ENCODE results near the gene KIF1B.
A peak's percentile ranks its signal among the peaks of the same experiment; 100 is the strongest.
"Not testable (repeated sequence)": the region's sequence is repeated elsewhere in the genome, so short reads cannot be mapped to it uniquely, and the experiment has no call there.

The KIF1B gene

GRCh38 chr1:10237157-10237539 lies 26.8 kb downstream of the KIF1B start:
- Mint-ChIP-seq H3K4me3 (peak overlapping the region in 1 of 2 donors; percentile 53), H3K4me1 (peaks cover 14 to 22% of the 10 kb centered on the region in 2 donors), H3K27ac (peak overlapping the region; percentile 63), H3K27me3 (no peaks in the 10 kb centered on the region), H3K9me3 (peaks cover 0 to 1% of the 10 kb centered on the region in 2 donors), H3K36me3 (peaks cover 4 to 5% of the 10 kb centered on the region in 2 donors)
- no peak for DNase-seq
- ATAC-seq (replicated peaks): peak; percentile 72 to 77

GRCh38 chr1:10242135-10242534 lies 31.8 kb downstream of the KIF1B start:
- H3K27ac Mint-ChIP-seq: no peak overlapping the region
- peaks cover 12 to 17% of the 10 kb centered on the region in 2 donors for H3K4me1 Mint-ChIP-seq
- no peak for ATAC-seq (replicated peaks)
- H3K9me3 Mint-ChIP-seq: peaks cover 0 to 2% of the 10 kb centered on the region in 2 donors
- H3K27me3 Mint-ChIP-seq: no peaks in the 10 kb centered on the region
- no peak overlapping the region for H3K4me3 Mint-ChIP-seq
- no peak for DNase-seq
- peaks cover 5 to 7% of the 10 kb centered on the region in 2 donors for H3K36me3 Mint-ChIP-seq

- DNase-seq: no peak
- peaks cover 6 to 10% of the 10 kb centered on the region in 2 donors for H3K4me1 Mint-ChIP-seq
- peaks cover 3% of the 10 kb centered on the region in 2 donors for H3K36me3 Mint-ChIP-seq
- ATAC-seq (replicated peaks): no peak
- H3K27me3 Mint-ChIP-seq: no peaks in the 10 kb centered on the region
- no peak overlapping the region for H3K27ac Mint-ChIP-seq
- H3K4me3 Mint-ChIP-seq: no peak overlapping the region
- peaks cover 0 to 2% of the 10 kb centered on the region in 2 donors for H3K9me3 Mint-ChIP-seq
These were observed 32.4 kb downstream of the KIF1B start for GRCh38 chr1:10242811-10243210.

- Mint-ChIP-seq H3K4me3 (no peak overlapping the region), H3K27ac (no peak overlapping the region), H3K9me3 (peaks cover 0 to 2% of the 10 kb centered on the region in 2 donors), H3K27me3 (no peaks in the 10 kb centered on the region), H3K36me3 (peaks cover 4 to 9% of the 10 kb centered on the region in 2 donors), H3K4me1 (peaks cover 4 to 7% of the 10 kb centered on the region in 2 donors)
- ATAC-seq (replicated peaks) (no peak), DNase-seq (no peak)
These were observed 35.3 kb downstream of the KIF1B start for GRCh38 chr1:10245674-10246073.

- DNase-seq: no peak
- ATAC-seq (replicated peaks): no peak
- Mint-ChIP-seq H3K27me3 (no peaks in the 10 kb centered on the region), H3K36me3 (peaks cover 4 to 6% of the 10 kb centered on the region in 2 donors), H3K9me3 (peaks cover 0 to 2% of the 10 kb centered on the region in 2 donors), H3K4me1 (peaks cover 4 to 14% of the 10 kb centered on the region in 2 donors), H3K4me3 (no peak overlapping the region), H3K27ac (no peak overlapping the region)
These were observed 39.6 kb downstream of the KIF1B start for GRCh38 chr1:10249808-10250457.

GRCh38 chr1:10250663-10251062 lies 40.3 kb downstream of the KIF1B start:
- Mint-ChIP-seq H3K4me1 (peaks cover 4 to 14% of the 10 kb centered on the region in 2 donors), H3K27me3 (no peaks in the 10 kb centered on the region), H3K4me3 (no peak overlapping the region), H3K36me3 (peaks cover 4 to 6% of the 10 kb centered on the region in 2 donors), H3K9me3 (peaks cover 0 to 2% of the 10 kb centered on the region in 2 donors), H3K27ac (no peak overlapping the region)
- ATAC-seq (replicated peaks) (no peak), DNase-seq (no peak)

- DNase-seq; H3K9me3 Mint-ChIP-seq; H3K27ac Mint-ChIP-seq; H3K27me3 Mint-ChIP-seq; ATAC-seq (replicated peaks); H3K36me3 Mint-ChIP-seq; H3K4me3 Mint-ChIP-seq: not testable (repeated sequence)
- peaks cover 4 to 14% of the 10 kb centered on the region in 2 donors for H3K4me1 Mint-ChIP-seq
These were observed 41.1 kb downstream of the KIF1B start for GRCh38 chr1:10251325-10252108.

GRCh38 chr1:10252508-10252907 lies 42.1 kb downstream of the KIF1B start:
- no peak for ATAC-seq (replicated peaks)
- no peak overlapping the region for H3K27ac Mint-ChIP-seq

GRCh38 chr1:10253149-10253548 lies 42.8 kb downstream of the KIF1B start:
- H3K4me1 Mint-ChIP-seq: peaks cover 4 to 14% of the 10 kb centered on the region in 2 donors
- no peak overlapping the region for H3K4me3 Mint-ChIP-seq
- H3K27me3 Mint-ChIP-seq: no peaks in the 10 kb centered on the region
- no peaks in the 10 kb centered on the region for H3K9me3 Mint-ChIP-seq
- no peak overlapping the region for H3K27ac Mint-ChIP-seq
- H3K36me3 Mint-ChIP-seq: peaks cover 7 to 10% of the 10 kb centered on the region in 2 donors
- ATAC-seq (replicated peaks) (no peak), DNase-seq (no peak)

More at GRCh38 chr1:10252508-10252907, 42.1 kb downstream of the KIF1B start:
- no peaks in the 10 kb centered on the region for H3K9me3 Mint-ChIP-seq
- no peaks in the 10 kb centered on the region for H3K27me3 Mint-ChIP-seq
- H3K4me1 Mint-ChIP-seq: peaks cover 4 to 14% of the 10 kb centered on the region in 2 donors
- no peak overlapping the region for H3K4me3 Mint-ChIP-seq
- DNase-seq: no peak
- H3K36me3 Mint-ChIP-seq: peaks cover 5 to 9% of the 10 kb centered on the region in 2 donors

GRCh38 chr1:10253755-10254154 lies 43.4 kb downstream of the KIF1B start:
- H3K9me3 Mint-ChIP-seq: no peaks in the 10 kb centered on the region
- peak; percentile 34 to 62 for ATAC-seq (replicated peaks)
- no peaks in the 10 kb centered on the region for H3K27me3 Mint-ChIP-seq
- H3K36me3 Mint-ChIP-seq: peaks cover 3 to 6% of the 10 kb centered on the region in 2 donors
- H3K4me3 Mint-ChIP-seq: no peak overlapping the region
- peak overlapping the region; percentile 20 for H3K27ac Mint-ChIP-seq
- H3K4me1 Mint-ChIP-seq: peaks cover 4 to 14% of the 10 kb centered on the region in 2 donors
- DNase-seq: no peak

- H3K9me3 Mint-ChIP-seq: no peaks in the 10 kb centered on the region
- H3K27ac Mint-ChIP-seq: no peak overlapping the region
- H3K36me3 Mint-ChIP-seq: peaks cover 9 to 17% of the 10 kb centered on the region in 2 donors
- no peak for ATAC-seq (replicated peaks)
- peaks cover 4 to 14% of the 10 kb centered on the region in 2 donors for H3K4me1 Mint-ChIP-seq
- no peak overlapping the region for H3K4me3 Mint-ChIP-seq
- no peaks in the 10 kb centered on the region for H3K27me3 Mint-ChIP-seq
- DNase-seq: no peak
These were observed 47.5 kb downstream of the KIF1B start for GRCh38 chr1:10257851-10258250.

GRCh38 chr1:10259547-10259946 lies 49.2 kb downstream of the KIF1B start:
- H3K4me3 Mint-ChIP-seq; ATAC-seq (replicated peaks); H3K27me3 Mint-ChIP-seq; DNase-seq; H3K27ac Mint-ChIP-seq; H3K9me3 Mint-ChIP-seq; H3K4me1 Mint-ChIP-seq: not testable (repeated sequence)
- peaks cover 19 to 27% of the 10 kb centered on the region in 2 donors for H3K36me3 Mint-ChIP-seq

- no peak overlapping the region for H3K27ac Mint-ChIP-seq
- peaks cover 4 to 8% of the 10 kb centered on the region in 2 donors for H3K4me1 Mint-ChIP-seq
- H3K4me3 Mint-ChIP-seq: no peak overlapping the region
- no peak for DNase-seq
- H3K27me3 Mint-ChIP-seq: no peaks in the 10 kb centered on the region
- H3K36me3 Mint-ChIP-seq: peaks cover 21 to 24% of the 10 kb centered on the region in 2 donors
- H3K9me3 Mint-ChIP-seq: no peaks in the 10 kb centered on the region
- ATAC-seq (replicated peaks): no peak
These were observed 53.2 kb downstream of the KIF1B start for GRCh38 chr1:10263450-10264082.

- ATAC-seq (replicated peaks) (no peak), DNase-seq (no peak)
- Mint-ChIP-seq H3K4me1 (peaks cover 4 to 8% of the 10 kb centered on the region in 2 donors), H3K27me3 (no peaks in the 10 kb centered on the region), H3K4me3 (no peak overlapping the region), H3K36me3 (peaks cover 21 to 24% of the 10 kb centered on the region in 2 donors), H3K27ac (no peak overlapping the region), H3K9me3 (no peaks in the 10 kb centered on the region)
These were observed 54.7 kb downstream of the KIF1B start for GRCh38 chr1:10265027-10265426.

Data from stimulated activated naive B cell treated with anti-CD40 and anti-IgM and Interleukin-4, amounts not matched to agents 10 μg/mL and 1 μg/mL and 100 μg/mL, for 72 hours (primary cell).